NCI-H1930 (cell line): ENCODE results near the gene PITX2.

Source experiments
- DNase-seq, 2 experiments: peaks; one replicate each; lab custom pipeline; 2025; lab: John Stamatoyannopoulos, UW

Gene PITX2

DNA sequence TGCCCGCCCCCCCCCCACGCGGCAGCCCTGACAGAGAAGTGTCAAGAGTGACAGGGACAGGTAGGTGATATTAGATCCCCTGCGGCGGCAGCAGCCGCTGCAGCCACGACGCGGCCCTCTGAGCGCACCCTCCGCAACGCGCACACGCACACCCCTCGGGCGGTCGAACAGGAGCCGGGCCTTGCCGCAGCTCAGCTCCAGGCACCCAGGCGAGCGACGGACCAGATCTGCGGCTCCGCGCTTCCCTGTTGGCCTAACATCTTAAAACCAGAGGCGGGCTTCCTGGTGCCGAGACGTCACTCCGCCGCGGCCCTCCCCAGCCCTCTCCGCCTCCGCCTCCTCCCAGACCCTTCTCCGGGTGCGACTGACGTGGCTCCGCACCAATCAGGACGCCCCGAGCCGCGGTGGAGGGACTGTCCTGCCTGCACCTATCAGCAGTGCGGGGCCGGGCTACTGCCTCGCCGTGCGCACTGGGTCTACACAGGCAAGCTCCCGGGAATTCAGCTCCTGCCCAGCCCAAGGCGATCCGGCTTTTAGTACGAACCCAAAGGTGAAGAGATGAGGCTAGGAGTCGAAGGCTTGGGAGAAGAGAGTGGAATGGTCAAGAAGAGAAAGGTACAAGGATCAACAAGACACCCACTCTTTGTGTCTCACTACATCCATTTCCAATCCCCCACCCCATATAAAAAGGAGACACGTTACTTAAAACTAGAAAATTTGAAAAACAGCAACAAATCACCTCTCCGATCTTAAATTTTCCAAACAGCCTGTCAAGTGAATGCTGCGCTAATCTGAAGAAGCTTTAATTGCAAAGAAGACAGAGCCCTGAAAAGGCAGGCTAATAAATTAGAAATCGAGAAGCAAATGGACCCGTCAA, at the start of gene PITX2:
Gene PITX2 (minus strand): TSS at position 237 of the 877 bp plus-strand sequence. CDS start 617 bp downstream, outside the sequence.
- DNase-seq: peak; percentile 82 to 88

DNA sequence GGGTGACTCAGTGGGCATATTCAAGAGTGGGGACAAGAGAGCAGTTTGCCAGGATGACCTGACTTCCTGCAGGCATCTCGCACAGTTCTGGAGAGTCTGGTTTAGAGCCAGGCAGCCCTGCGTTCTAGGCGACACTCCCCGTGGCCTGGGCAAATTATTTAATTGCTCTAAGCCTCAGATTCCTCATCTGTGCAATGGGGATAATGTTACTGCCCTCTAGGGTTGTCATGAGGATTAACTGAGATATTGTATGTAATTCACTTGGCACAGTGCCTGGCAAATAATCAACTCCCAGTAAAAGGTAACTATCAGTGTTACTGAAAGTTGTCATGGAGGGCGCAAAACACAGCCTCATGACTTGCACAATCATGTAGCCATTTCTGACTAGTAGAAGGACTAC, 48.8 kb upstream of the PITX2 start:
- no peak for DNase-seq

DNA sequence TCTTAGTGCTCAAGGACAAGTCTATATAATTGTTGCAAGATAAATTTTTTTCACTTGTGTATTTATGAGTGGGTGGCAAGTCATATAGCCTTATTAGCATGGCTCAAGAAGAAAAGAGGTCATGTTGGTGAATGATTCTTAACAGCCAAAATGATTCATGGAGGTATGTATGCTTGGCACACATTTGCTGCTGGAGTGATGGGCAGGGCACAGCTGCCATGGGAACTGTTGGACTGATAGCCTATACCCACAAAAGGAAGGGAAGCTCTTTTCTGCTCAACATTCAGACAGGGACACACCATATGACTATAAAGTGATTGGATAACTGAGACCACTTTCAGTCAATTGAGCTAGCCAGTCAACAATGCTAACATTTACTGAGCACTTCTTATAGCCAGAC, 46.8 kb upstream of the PITX2 start:
- no peak for DNase-seq

DNA sequence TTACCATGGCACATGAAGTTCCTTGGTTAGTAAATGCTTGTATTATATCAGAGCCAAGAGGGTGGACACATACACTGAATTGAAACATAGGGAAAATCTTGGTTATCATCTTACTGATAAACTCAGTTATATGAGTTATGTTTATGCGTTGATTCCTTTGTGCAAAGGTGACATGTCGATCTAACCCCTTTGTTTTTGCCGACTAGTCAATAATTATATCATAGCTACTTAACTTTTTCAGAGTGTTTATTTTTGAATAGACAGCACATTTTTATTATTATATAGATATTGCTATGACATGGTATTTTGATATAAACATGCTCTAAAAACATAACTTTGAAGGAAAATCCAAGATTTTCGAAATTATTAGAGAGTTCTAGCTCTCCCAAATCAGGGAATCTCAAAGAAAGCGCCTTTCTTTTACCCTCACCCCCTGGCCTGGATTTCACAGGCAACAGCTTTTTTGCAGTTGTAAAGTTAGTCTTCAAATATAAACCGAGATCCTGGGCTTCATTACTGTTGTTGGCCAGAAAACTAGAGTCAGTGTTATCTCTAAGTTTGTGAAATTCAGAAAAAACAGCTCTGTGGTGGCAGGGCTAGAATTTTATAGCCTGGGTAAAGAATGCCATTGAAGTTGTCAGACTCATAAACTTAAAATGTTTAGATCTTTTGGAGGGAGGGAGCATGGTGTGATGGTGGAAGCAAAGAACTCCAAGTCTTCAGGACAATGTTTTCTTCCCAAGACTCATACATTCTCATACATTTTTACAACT, 45.8 kb upstream of the PITX2 start:
- DNase-seq: no peak

DNA sequence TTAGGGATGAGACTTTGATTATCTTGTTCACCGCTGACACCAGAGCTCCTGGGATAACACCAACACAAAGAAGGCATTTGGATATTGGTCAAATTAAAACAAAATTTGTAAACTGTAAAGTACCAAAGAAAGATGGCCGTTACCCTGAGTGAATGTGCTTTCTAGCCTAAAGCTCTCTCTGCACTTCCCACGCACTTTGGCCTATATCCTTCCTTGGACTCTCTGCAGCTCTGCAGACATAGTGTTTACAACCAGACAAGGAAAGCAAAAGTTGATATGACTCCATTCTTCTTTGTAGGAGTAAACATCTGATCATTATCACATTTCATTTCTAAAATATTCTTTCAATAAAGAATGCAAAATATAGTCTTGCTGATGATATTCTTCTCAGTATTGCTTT, 44.8 kb upstream of the PITX2 start:
- no peak for DNase-seq

DNA sequence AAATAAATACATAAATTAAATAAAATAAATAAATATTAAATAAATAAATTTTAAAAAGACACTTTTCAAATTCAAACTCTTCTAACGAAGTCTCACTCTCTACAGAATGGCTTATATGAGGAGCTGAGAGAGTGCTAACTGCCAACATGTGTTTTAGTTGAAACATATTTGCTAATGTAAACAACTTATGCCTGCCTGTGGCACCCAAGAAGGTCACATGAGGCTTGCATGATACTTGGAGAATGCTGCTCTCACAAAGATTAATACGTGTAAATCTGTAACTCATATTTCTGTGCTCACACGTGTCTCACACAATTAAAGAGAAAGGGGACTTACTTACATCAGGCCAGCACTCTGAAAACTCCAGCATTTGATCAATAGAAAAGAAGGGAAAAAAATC, 43.2 kb upstream of the PITX2 start:
- DNase-seq: no peak

DNA sequence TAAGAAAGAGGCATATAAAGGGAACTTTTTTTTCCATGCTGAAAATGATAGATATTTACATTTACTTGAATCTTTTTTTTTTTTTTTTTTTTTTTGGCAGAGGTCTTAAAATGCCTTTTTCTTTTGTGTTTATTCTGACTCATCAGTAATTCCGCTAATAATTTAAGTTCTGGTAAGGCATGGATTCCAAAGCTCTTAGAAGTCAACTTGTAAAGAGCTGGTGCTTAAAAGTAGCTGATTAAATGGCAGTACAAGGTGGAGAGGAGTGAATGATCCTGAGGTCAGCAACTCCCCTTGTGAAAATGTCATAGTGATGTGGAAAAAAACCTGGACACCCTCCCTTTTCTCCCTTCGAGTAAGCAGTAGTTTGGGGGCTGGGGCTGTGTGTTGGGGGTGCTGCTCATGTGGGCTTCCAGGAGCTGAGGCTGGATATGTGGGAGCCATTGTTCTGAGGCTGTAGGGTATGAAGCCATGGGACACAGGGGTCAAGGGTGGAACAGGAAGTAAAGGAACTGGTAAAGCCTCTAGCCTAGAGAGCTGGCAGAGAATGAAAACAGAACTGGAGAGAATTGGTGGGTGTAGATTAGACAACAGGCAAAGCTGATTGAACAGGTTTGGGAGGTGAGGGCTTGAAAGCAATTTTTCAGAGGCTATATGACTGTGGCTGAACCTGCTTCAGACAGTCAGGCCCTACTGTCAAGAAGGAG, 41.0 kb upstream of the PITX2 start:
- no peak for DNase-seq

DNA sequence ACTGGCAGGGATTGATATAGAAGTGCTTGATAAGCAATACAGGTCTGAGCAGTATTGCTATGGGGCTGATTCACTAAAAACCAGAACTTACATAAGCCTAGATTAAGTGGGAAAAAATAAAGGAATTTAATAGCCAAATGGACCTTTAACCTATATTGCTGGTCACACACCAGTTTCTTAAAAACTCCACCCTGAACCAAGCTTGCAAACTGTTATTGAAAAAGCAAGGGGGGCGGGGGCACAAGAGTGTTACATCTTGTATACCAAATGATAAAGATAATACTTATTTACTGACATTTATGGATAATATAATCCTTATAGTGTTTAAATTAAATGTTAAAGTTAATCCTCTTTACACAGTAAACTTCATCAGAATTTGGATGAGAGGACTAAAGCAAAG, 40.3 kb upstream of the PITX2 start:
- no peak for DNase-seq

DNA sequence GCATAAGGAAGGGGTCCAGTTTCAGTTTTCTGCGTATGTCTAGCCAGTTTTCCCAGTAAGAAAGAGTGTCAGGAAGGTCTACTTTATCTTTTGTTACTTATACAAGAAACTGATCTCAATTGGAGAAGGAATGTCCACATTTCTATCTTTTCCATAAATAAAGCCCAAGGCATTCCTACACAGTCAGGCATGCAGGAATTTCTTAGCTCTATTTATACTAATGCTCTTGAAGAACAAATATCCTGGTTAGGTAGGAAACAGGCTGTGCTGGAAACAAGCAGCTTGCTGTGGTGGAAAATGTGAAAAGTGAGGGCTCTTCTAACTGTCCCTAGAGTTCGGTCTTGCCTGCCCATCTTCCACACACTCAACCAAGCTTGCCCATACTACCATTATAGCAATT, 37.9 kb upstream of the PITX2 start:
- no peak for DNase-seq

DNA sequence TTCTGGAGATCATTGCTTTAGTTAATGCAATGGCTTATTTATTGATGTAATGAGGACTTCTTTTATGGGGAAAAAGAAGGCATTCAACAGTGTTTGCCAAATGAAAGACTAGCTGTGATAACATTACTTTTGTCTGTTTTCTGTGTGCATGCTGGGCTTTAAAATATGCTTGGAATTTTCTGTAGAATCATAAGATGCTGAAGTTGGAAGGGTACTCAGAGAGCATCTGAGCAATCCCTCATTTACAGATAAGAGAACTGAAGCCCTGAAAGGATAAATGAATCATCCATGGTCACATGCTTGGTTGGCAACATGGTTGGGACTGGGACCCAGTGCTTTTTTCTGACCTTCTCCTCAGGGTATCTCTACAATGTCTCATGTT, 31.4 kb upstream of the PITX2 start:
- DNase-seq: no peak

DNA sequence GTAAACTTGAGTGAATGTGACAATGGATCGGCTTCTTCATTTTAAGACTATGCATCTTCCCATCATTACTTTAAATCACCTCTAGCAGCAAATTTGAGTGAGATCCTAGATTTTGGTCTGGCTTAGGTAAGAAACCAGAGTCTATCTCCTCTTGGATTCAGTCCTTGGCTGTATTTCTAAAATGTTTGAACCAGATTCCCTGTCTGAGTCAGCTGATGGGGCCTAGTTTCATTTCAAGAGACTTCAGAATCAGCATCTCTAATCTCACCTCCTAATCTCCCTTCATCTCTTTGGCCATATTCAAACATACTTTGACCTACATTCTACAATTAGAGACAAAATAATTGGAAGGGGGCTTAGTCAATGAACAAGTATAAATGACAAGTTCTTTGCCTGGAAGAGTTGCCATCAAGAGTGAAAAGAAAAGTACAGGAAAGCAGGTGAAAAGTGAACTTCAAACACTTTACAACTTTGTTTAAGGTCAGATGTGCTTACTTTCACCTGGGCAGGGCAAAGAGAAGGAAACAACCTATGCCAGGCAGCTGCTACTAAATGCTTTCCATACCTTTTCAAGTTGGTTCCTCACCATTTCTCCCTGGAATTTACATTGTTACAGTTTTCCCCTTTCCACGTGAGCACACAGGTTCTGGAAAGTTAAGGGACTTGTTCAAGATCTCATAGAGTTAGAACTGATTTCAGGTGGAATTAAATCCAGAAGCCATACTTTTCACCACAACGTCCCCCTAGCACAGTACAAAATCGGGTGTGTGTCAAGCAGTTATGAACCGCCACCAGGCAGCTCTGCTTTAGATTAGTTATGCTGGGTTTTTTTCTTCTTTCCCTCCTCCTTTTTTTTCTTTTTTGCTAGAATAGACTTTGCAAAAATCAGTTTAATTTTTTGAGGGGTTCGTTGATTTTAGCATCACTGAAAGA, 30.7 kb upstream of the PITX2 start:
- no peak for DNase-seq

DNA sequence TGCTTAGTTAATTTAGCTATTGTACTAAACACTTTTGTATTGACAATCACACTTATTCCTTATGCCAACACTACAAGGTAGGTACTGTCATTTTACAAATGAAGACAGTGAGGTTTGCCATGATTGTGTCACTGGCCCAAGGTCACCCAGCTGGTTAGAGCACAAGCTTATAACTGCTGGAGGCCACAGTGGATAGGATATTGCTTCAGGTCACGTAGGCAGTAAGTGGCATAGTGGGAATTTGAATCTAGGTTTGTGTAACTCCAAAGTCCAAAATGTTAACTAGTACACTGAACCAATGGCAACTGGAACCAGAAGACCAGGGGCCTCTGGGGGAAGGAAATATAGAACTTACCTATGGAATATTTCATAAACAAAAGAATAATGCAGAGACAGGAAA, 21.1 kb upstream of the PITX2 start:
- DNase-seq: no peak

DNA sequence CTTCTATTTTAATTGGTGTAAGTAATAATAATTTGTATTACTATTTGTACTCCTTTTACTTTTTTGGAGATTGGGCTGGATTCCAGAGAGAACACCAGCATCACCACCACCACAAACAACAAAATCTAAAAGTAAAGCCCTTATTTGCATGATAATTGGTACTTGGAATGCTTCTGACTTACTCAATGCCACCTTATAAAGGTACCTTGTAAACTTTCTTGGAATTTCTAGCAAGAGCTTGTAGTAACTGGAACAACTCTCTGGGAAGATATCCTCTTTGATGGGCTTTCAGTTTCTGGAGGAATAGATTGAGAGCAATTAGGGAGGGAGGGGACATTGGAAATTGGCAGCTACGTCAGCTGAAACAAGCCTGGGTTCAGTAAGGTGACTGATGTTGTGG, 20.2 kb upstream of the PITX2 start:
- no peak for DNase-seq

DNA sequence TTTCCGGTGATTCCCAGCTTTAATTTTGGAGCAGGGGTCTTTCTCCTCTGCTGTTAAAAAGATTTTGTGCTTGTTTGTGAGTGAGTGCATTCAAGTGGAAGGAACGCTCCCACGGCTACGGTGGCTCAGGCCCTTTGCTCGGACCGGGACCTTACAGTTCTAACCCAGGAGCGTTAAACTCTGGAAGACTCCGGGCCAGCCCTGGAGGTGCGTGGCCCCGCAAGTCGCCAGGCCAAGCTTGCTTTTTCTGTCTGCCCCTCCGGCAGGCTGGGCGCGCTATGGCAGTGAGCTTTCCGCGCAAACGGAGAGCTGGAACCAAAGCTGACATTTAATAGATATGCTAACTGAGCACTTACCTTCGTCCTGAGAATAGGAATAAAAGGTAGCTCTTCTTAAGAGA, 18.3 kb upstream of the PITX2 start:
- DNase-seq: no peak

DNA sequence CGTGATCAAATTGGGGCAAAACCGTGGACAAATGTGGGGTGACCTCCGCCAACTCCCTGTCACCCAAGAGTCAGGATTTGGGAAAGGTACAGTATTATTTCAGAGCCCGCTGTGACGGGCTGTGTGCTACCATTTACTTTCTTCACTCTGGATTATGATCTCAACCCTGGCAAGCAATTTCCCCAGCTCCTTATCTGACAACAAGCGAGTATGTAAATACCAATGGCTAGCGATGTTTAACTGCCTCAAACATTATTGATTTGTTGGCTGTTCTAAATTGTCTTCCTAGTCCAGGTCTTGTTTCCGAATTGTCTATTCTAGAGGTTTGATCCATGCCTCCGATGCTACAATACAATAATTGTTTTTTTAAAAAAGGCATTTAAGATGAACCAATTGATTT, 17.7 kb upstream of the PITX2 start:
- DNase-seq: no peak

DNA sequence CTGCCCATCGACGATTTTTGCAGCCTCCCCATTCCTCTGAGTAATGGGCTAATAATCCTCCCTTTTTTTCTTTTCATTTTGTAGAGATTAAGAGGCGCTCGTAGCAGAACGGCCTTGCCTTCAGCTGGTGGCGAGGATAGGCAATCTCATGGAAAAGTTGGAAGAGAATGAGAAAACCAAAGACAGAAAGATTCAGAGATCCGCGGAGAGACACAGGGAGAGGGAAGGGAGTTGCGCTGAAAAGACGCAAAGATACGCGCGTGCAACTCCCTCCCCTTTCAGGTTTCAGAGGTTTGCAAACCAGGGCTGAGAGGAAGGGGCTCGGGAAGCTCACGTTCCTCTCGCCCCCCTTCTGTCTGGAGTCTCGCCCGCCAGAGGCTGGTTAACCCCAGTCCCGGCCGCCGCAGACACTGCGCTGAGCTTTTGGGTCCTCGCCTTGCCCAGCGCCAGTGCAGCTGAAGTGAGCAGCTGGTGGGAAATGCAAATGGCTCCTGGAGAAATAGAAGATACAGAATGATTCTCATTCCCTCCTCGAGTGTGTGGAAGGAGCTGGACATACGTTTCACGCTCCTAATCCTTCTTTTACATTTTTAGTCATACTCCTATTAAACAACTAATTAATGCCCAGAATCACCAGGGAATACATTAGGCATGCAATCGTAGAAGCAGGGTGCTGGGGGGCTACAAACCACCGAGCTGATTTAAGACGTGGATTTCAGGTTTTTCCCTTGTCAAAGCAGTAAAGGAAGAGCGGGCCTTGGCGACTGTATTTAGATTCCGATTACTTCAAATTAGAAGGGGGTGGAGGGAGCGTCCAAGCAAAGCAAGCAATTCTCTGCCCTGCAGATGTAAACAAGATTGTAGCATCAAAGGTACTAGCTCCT, 16.6 kb upstream of the PITX2 start:
- no peak for DNase-seq

DNA sequence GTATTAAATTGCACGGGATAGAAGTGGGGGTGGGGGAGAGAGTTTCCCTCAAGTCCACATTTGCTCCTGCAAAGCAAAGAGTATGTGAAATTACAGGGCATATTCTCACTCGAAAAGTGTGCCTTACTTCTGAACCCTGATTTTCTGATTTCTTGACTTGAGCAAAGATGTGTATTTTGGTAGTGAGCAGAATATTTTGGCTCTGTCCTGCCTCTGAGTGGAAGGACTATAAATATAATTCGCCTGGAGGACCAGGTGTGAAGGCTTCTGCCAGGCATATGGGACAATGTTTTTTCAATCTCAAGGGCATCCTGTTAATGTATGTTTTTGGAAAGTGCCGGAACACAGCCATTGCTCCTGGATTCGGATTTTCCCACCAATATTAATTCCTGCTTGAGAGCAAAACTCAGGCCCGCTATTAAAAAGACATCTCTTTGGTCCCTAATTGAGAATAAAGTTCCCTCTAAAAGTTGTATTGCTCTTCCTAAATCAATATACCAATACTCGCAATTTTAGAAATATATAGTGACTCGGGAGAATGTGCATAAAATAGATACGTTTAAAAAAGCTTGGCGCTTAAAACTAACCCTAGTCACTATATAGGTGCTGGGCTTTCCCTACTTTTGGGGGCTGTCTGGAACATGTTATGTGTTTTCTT, 15.3 kb upstream of the PITX2 start:
- DNase-seq: no peak

DNA sequence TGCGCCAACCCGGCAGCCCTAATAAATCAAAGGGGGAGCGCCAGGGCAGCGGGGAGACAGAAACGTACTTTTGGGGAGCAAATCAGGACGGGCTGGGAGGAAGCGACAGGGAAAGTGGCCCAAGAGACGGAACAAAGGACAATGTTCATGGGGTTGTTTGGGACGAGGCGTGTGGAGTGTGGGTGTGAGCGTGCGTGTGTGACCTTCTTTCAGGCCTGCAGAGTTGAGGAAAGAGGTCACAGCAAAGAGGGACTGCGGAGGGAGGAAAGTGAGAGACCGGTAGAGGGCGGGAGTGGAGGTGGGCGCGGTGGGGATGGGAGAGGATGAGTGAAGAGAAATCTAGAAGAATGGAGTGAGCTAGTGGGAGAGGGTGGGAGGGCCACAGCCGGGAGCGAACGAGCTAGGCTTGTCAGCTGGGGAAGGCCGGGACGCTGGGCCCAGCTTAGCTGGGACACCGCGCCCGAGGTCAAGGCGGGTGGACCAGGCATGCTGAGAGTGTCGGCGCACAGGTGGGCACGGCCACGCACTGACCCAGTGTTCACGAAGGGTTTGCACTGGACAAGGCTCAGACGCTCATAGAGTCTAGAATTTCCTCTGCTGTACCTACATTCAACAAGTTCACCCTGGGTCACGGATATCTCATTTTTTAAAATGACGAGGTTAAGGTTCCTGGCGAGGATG, 14.7 kb upstream of the PITX2 start:
- DNase-seq: no peak

DNA sequence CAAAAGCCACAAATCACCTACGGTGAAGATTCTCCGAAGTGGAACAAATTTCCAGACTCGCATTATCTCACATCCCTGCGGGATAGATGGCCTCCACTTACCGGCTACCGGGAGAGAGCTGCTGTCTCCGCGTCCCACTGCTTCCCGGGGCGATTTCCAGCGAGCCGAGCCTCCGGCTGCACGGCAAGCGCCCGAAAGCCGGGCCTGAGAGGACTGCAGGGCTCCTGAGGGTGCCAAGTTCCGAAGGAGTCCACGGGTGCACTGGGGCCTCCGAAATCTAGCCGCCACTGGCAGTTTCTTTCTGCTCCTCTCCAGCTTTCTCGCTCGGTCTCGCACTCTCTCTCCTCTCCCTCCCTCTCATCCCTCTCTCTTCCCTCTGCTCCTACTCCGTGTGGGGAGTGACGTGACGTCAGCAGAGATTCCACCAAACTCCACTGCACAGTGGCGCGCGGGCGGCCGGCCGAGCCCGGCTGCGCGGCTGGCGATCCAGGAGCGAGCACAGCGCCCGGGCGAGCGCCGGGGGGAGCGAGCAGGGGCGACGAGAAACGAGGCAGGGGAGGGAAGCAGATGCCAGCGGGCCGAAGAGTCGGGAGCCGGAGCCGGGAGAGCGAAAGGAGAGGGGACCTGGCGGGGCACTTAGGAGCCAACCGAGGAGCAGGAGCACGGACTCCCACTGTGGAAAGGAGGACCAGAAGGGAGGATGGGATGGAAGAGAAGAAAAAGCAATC, 14.0 kb upstream of the PITX2 start:
- peak; percentile 19 to 26 for DNase-seq
